Measurements from ENCODE around the gene TUBG1.
A peak's percentile ranks its signal among the peaks of the same experiment; 100 is the strongest.
"Not testable (repeated sequence)": the region's sequence is repeated elsewhere in the genome, so short reads cannot be mapped to it uniquely, and the experiment has no call there.

TUBG1 gene

GRCh38 chr17:42623732-42624596 lies 14.5 kb downstream of the TUBG1 start:
- DNase-seq (ENCODE audit: low read depth), result peak; percentile 48

DNA sequence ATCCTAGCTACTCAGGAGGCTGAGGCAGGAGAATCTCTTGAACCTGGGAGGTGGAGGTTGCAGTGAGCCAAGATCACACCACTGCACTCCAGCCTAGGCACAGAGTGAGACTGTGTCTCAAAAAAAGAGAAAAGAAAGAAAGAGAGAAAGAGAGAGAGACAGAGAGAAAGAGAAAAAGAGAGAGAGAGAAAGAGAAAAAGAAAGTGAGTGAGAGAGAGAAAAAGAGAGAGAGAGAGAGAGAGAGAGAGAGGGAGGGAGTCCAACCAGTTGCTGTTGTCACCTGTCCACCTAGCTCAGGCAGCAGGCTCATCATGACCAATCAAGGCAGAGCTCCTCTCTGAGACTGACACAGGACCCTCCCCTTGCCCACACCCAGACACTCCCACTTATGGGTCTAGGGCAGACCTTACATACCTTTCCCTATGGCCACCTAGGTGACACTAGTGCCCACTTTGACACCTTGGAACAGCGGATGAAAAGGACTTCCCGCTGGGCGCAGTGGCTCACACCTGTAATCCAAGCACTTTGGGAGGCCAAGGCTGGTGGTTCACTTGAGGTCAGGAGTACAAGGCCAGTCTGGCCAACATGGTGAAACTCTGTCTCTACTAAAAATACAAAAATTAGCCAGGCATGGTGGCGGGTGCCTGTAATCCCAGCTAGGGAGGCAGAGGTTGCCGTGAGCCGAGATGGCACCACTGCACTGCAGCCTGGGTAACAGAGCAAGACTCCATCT lies 17.7 kb downstream of the TUBG1 start:
- not testable (repeated sequence) for DNase-seq (ENCODE audit: low read depth)

- peak; percentile 46 for DNase-seq (ENCODE audit: low read depth)
Measured at GRCh38 chr17:42629411-42630009, 20.0 kb downstream of the TUBG1 start.

DNA sequence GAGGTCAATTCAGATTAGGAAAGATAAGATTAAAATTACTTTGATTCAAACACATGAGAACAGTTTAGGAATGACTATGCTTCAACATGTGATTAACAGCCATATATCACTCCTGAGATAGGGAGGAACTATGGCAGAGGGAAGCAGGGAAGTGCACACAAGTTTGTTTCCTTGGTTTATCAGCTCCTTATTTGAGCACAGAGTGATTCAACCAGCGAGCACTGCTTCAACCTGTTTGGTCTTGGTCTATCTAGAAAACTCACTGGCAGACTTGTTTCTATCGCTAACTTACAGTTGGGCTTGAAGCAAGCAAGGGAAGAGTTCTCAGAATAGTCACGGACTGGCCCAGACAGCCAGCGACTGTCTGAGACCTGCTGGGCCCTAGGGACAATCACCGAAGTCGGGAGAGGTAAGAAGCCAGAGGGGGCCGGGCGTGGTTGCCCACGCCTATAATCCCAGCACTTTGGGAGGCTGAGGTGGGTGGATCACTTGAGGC lies 23.5 kb downstream of the TUBG1 start:
- no peak for DNase-seq (ENCODE audit: low read depth)

- no peak for DNase-seq (ENCODE audit: low read depth)
Measured at GRCh38 chr17:42639525-42640113, 30.1 kb downstream of the TUBG1 start.

DNA sequence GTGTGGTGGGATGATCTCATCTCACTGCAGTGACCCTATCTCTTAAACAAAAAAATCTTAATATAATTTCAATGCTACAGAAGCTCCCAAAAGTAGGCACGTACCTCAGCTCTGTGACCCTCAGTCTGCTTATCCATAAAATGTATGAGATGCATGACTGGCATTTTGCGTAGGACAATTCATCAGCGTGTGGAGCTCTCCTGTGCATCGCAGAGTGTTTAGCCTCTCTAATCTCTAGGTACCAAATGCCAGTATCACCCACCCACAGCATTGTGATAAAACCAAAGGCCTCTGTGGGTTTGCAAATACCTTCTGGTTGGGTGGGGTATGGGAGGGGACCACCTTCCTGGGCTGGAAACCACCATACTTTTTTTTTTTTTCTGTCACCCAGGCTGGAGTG lies 30.6 kb downstream of the TUBG1 start:
- no peak for DNase-seq (ENCODE audit: low read depth)

DNA sequence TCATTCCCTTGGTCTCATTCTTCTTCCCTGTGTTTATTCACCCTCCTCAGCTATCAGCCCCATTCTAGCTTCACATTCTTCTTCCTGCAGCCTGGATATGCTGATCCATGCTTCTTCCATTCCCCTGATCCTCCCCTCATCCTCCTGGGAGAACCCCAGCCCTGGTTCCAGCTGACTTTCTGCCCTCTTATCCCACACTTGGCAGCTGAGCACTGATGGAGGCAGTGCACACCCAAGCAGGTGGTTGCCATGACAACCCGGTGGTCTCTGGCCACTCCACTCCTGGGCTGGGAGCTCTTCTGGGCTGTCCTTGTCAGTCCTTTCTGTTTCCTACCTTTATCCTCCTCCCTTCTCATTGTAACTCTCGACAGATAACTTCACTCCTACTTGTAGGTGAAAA lies 32.9 kb downstream of the TUBG1 start:
- no peak for DNase-seq (ENCODE audit: low read depth)

- DNase-seq (ENCODE audit: low read depth), result no peak
Measured at GRCh38 chr17:42647778-42648177, 38.3 kb downstream of the TUBG1 start.

DNA sequence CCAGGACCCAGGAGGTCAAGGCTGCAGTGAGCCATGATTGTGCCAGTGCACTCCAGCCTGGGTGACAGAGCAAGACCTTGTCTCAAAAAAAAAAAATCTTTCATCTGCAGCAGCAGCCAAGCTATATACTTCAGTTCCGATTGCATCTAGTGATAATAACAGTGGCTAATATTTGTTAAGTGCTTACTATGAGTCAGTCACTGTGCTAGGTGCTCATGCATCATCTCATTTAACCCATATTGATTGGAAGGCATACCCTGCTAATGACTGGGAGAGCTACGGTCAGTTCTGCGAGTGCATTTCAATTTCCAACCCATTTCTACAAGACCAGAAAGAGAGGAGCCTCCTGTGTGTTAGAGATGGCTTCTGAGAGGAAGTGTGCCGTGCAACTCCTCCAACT lies 41.9 kb downstream of the TUBG1 start:
- no peak for DNase-seq (ENCODE audit: low read depth)

- peak; percentile 81 for DNase-seq (ENCODE audit: low read depth)
Measured at GRCh38 chr17:42653179-42654124, 44.0 kb downstream of the TUBG1 start.

- peak; percentile 31 for DNase-seq (ENCODE audit: low read depth)
Measured at GRCh38 chr17:42655528-42655927, 46.0 kb downstream of the TUBG1 start.

DNA sequence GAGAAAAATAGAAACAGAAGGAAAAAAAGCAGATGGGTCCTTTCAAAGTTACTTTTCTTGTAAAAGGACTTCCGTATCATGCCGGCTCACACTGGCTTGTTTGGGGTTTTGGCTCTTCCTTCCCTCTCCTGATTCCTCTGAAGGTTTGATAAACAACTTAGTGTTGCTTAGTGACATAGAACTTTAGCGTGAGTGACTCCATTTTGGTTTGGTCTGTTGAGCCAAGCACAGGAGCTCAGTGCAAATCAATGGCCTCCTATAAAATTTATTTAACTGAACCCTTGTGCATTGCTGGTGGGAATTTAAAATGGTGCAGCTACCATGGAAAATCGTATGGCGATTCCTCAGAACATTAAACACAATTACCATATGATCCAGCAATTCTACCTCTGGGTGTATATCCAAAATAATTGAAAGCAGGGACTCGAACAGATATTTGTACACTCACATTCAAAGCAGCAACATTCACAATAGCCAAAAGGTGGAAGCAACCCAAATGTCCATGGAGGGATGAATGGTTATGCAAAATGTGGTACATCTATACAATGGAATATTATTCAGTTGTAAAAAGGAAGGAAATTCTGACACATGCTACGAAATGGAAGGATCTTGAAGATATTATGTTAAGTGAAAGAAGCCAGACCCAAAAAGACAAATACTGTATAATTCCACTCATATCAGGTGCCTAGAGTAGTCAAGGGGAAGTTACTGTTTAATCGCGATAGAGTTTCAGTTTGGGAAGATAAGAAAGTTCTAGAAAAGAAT lies 48.5 kb downstream of the TUBG1 start:
- DNase-seq (ENCODE audit: low read depth), result no peak

DNA sequence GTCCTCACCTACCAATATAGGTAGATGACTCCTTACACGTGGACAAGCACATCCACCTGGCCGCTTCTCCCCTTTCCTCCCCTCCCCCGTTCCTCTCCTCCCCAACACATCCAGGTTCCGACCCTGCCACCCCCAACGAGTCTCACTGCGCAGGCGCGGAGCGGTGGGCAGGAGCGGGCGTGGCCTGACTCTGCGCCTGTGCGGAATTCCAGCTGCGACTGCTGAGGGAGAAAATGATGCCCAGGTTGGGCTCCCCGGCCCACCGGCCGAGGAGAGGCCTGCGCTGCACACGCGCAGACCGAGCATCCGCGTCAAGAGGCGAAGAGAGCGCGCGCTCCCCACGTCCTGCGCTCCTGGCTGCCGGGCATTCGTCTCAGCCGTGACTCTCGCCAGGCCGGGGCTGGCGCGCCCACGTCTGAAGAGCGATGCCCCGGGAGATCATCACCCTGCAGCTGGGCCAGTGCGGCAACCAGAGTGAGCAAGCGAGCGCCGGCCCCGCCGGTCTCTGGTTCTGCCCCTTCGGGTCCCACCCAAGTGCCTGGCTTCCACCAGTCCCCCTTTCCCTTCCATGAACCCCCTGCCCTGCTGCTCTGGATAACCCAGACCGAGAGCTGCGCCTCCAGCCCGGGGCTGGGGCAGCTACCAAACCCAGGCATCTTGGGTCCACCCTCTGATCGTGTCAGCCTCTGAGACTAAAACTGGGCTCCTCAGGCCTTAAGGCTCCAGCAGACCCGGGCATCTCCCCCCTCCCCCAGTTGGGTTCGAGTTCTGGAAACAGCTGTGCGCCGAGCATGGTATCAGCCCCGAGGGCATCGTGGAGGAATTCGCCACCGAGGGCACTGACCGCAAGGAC lies 49.8 kb downstream of the TUBG1 start, which contains the start of gene TUBG2:
TSS of gene TUBG2 (plus strand) at position 206 of the 853 bp plus-strand sequence. CDS start at position 426, 220 bp downstream.
- DNase-seq (ENCODE audit: low read depth), result peak; percentile 84

GRCh38 chr17:42659932-42660274 lies 50.4 kb downstream of the TUBG1 start:
- DNase-seq (ENCODE audit: low read depth), result not testable (repeated sequence)

GRCh38 chr17:42660692-42661345 lies 51.3 kb downstream of the TUBG1 start:
- peak; percentile 51 for DNase-seq (ENCODE audit: low read depth)

Measured in iris pigment epithelial cell (primary cell).